Natural killer cell (primary cell): ENCODE results near the gene ATP2B2. TPM values are rescaled to one million over a fixed set of nuclear protein-coding genes. Genes with fewer than 3 reads are reported as not detected.

Source experiments
- ATAC-seq, 3 donors: fragments of 150-1000 bp in 2 of 3; fragments of 200-7000 bp in 1 of 3; cut with Tn5 transposase; 1 replicate in 1 of 3; 2 replicates in 2 of 3; pipeline ENCODE4 v1.10.0; 2021; ENCODE audit warnings: mild to moderate bottlenecking in 2 of 3, moderate library complexity in 2 of 3
- DNase-seq, 2 donors: peaks; one replicate each; pipeline versions ENCODE4 v3.0.0 to v3.0.0-alpha.2; 2013 to 2021; ENCODE audit warnings: mixed read lengths in 1 of 2
- H3K27ac ChIP-seq: one replicate; pipeline ENCODE4 v1.5.1; 2013; ENCODE audit warnings: mild to moderate bottlenecking, low read length
- H3K27me3 ChIP-seq: one replicate; pipeline ENCODE4 v1.6.1; 2013; ENCODE audit warnings: low read length; ENCODE audit not compliant: control insufficient read depth, insufficient read depth
- H3K36me3 ChIP-seq: one replicate; pipeline ENCODE4 v1.6.1; 2013; ENCODE audit warnings: low read length; ENCODE audit not compliant: control insufficient read depth, insufficient read depth
- H3K4me1 ChIP-seq: one replicate; pipeline ENCODE4 v1.6.1; 2013; ENCODE audit warnings: low read length; ENCODE audit not compliant: control insufficient read depth, insufficient read depth
- H3K4me3 ChIP-seq: one replicate; pipeline ENCODE4 v1.5.1; 2013; ENCODE audit warnings: low read length
- H3K9me3 ChIP-seq: one replicate; pipeline ENCODE4 v1.6.1; 2013; ENCODE audit warnings: low read length; ENCODE audit not compliant: control insufficient read depth, insufficient read depth
- H3K27ac Mint-ChIP-seq, 2 donors: one replicate each; pipeline ENCODE4 v1.8.0; 2022; ENCODE audit warnings: mild to moderate bottlenecking in 2 of 2, mixed read lengths in 2 of 2, moderate library complexity in 1 of 2
- H3K27me3 Mint-ChIP-seq, 2 donors: one replicate each; pipeline ENCODE4 v1.8.0; 2022; ENCODE audit warnings: low read depth in 2 of 2, mixed read lengths in 2 of 2
- H3K36me3 Mint-ChIP-seq: one replicate; pipeline ENCODE4 v1.8.0; 2022; ENCODE audit warnings: mixed read lengths
- H3K4me1 Mint-ChIP-seq, 2 donors: one replicate each; pipeline ENCODE4 v1.8.0; 2022; ENCODE audit warnings: mixed read lengths in 2 of 2
- H3K4me3 Mint-ChIP-seq: one replicate; pipeline ENCODE4 v1.8.0; 2022; ENCODE audit warnings: mild to moderate bottlenecking, moderate library complexity, mixed read lengths
- H3K9me3 Mint-ChIP-seq, 2 donors: one replicate each; pipeline ENCODE4 v1.8.0; 2022; ENCODE audit warnings: mixed read lengths in 2 of 2
- WGBS: methylation state at CpG from one replicate; pipeline ENCODE4 v1.1.7; 2013; ENCODE audit warnings: missing lambda C conversion rate; ENCODE audit not compliant: insufficient coverage; 5-methylcytosine and 5-hydroxymethylcytosine counted together
- intact Hi-C: fragments of 100-400 bp; cut with micrococcal nuclease; formaldehyde crosslinking; loops from one replicate; pipeline ENCODE4 v1.14.2; 2022
- total RNA-seq, 4 donors: library from RNA; stranded (reverse); fragments of 120-200 nt in 1 of 4; gene quantifications; one replicate each; pipeline versions ENCODE4 v1.2.3 to v1.2.4, GENCODE V29; 2013 to 2022
- TF ChIP-seq, protein P1 (sequence below): fragments of 200-600 bp; IDR thresholded peaks from one replicate; pipeline ENCODE4 v1.8.0; 2022; ENCODE audit warnings: antibody characterized with exemption

The ATP2B2 gene
- total RNA-seq, 3 donors from 2014 or later (not counting 1 experiment from before 2014, with no cell fraction given), result not detected

DNA sequence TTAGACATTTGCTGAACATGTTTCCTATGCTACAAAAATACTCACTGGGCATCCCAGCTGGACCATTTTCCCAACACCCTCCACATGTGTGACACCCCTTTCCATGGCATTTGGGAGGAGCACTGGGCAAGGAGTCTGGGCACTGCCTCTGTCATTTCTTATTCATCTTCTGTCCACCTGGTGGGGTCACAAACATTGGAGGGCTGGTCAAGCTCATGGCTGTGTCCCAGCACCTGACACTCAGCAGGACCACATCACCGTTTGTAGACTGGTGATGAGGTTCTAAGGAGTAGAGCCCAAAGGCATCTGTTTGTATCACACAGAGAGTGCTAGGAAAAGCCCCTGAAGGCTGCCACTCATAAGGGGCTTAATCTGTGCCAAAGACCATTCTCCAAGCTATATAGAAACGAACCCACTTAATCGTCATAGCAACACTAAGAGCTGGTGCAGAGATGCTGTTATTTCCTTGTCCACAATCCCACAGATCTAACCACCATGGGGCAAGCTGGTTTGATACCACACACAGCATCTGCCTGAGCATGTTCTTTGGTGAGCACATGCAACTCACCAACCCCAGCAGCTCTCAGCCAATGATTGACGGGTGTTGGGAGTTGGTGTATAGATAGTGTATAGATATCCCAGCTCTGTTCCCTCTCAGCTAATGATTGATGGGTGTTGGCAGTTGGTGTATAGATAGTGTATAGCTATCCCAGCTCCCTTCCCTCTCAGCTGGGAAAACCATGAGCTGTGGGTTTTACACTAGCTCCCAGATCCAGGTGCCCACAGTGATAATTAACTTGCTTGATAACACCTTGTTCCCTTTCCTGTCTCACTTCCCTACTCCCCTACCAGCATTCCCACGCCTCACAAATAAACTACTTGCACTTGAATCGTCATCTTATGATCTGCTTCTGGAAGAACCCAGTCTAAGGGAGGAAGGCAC, 42.7 kb upstream of the ATP2B2 start:
- Histone ChIP-seq H3K9me3 (no peaks in the 10 kb centered on the region), H3K36me3 (no peaks in the 10 kb centered on the region), H3K4me3 (no peak overlapping the region), H3K27ac (no peak overlapping the region), H3K4me1 (peaks cover 25% of the 10 kb centered on the region), H3K27me3 (no peaks in the 10 kb centered on the region)
- Mint-ChIP-seq H3K27ac (no peak overlapping the region), H3K9me3 (no peaks in the 10 kb centered on the region), H3K4me1 (peaks cover 21 to 42% of the 10 kb centered on the region in 2 donors), H3K27me3 (no peaks in the 10 kb centered on the region), H3K4me3 (no peak overlapping the region), H3K36me3 (peaks cover 2% of the 10 kb centered on the region)
- intact Hi-C loops, result no loop called here
- TF ChIP-seq, protein P1, sequence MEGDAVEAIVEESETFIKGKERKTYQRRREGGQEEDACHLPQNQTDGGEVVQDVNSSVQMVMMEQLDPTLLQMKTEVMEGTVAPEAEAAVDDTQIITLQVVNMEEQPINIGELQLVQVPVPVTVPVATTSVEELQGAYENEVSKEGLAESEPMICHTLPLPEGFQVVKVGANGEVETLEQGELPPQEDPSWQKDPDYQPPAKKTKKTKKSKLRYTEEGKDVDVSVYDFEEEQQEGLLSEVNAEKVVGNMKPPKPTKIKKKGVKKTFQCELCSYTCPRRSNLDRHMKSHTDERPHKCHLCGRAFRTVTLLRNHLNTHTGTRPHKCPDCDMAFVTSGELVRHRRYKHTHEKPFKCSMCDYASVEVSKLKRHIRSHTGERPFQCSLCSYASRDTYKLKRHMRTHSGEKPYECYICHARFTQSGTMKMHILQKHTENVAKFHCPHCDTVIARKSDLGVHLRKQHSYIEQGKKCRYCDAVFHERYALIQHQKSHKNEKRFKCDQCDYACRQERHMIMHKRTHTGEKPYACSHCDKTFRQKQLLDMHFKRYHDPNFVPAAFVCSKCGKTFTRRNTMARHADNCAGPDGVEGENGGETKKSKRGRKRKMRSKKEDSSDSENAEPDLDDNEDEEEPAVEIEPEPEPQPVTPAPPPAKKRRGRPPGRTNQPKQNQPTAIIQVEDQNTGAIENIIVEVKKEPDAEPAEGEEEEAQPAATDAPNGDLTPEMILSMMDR, result no peak
- no peak for DNase-seq
- ATAC-seq, result peak in 1 of 3 donors; percentile 13
- 53% methylated on average over 5 of the region's 6 CpGs for WGBS

DNA sequence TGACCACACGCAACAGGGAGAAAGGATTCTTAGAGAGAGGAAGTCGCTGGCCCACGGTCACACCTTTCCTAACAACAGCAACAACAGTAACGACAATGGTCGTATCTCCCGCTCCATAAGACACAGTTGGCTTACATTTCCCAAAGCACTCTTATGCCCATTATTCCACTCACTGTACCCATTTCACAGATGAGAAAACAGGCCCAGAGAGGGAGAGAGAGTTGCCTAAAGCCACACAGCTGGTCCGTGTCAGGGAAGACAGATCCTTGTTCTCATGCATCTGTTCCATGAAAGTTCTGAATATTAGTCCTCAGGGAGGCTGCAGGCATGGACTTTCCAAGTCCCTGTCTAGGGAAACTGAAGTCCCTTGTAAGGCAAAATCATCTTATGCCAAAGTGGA, 42.0 kb upstream of the ATP2B2 start:
- no peak overlapping the region for H3K27ac ChIP-seq
- peaks cover 18% of the 10 kb centered on the region for H3K4me1 ChIP-seq
- no peaks in the 10 kb centered on the region for H3K36me3 ChIP-seq
- no peak overlapping the region for H3K27ac Mint-ChIP-seq
- DNase-seq (no peak), ATAC-seq (no peak)
- TF ChIP-seq, protein P1, result no peak
- H3K4me1 Mint-ChIP-seq, result peaks cover 16 to 37% of the 10 kb centered on the region in 2 donors
- no peak overlapping the region for H3K4me3 Mint-ChIP-seq
- 94% methylated on average over 7 of the region's 7 CpGs for WGBS
- H3K36me3 Mint-ChIP-seq, result peaks cover 9% of the 10 kb centered on the region
- no peak overlapping the region for H3K4me3 ChIP-seq
- intact Hi-C loops, result no loop called here
- H3K9me3 ChIP-seq, result no peaks in the 10 kb centered on the region
- no peaks in the 10 kb centered on the region for H3K27me3 Mint-ChIP-seq
- no peaks in the 10 kb centered on the region for H3K27me3 ChIP-seq
- H3K9me3 Mint-ChIP-seq, result peaks cover 3 to 7% of the 10 kb centered on the region in 2 donors

DNA sequence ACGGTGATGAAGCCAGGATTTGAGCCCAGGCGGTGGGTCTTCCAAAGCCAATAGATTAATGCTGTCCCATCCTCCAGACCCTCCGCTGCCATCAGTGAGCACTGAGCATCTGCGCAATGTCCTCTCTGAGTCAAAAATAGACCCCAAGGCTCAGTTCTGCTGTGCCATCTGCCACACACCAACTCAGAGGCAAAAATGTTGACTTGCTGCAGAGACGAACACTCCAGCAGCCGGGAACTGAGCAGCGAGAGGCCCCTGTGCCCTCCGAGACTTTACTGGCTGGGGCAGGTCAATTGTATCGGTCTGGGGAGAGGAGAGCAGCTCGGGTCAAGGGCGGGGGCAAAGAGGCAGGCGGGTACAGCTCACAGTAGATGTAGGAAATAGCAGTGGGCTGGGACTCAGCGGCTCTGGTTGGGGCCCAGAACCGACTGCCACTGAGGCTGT, 41.5 kb upstream of the ATP2B2 start:
- H3K4me1 ChIP-seq, result peaks cover 13% of the 10 kb centered on the region
- intact Hi-C loops, result no loop called here
- H3K36me3 Mint-ChIP-seq, result peaks cover 15% of the 10 kb centered on the region
- no peak overlapping the region for H3K4me3 Mint-ChIP-seq
- ATAC-seq (no peak), DNase-seq (no peak)
- no peak overlapping the region for H3K27ac ChIP-seq
- no peaks in the 10 kb centered on the region for H3K27me3 Mint-ChIP-seq
- peaks cover 10 to 32% of the 10 kb centered on the region in 2 donors for H3K4me1 Mint-ChIP-seq
- H3K9me3 ChIP-seq, result no peaks in the 10 kb centered on the region
- H3K9me3 Mint-ChIP-seq, result peaks cover 3 to 12% of the 10 kb centered on the region in 2 donors
- no peak overlapping the region for H3K27ac Mint-ChIP-seq
- H3K36me3 ChIP-seq, result no peaks in the 10 kb centered on the region
- H3K27me3 ChIP-seq, result no peaks in the 10 kb centered on the region
- WGBS, result 88% methylated on average over 14 of the region's 14 CpGs
- TF ChIP-seq, protein P1, result no peak
- H3K4me3 ChIP-seq, result no peak overlapping the region
